Amygdala (tissue), 56 donors: ENCODE results near the gene POLR3A.
"Not testable (repeated sequence)": the region's sequence is repeated elsewhere in the genome, so short reads cannot be mapped to it uniquely, and the experiment has no call there.

ENCODE experiments used
- DNase-seq, 56 donors: peaks; one replicate each; lab custom pipeline; 2025; lab: John Stamatoyannopoulos, UW

Gene POLR3A

GRCh38 chr10:78025685-78026364 lies 3.5 kb downstream of the POLR3A start:
- DNase-seq: no peak

- DNase-seq: no peak
These were observed 5.6 kb downstream of the POLR3A start for GRCh38 chr10:78023741-78024140.

- no peak for DNase-seq
These were observed 8.1 kb downstream of the POLR3A start for GRCh38 chr10:78021201-78021600.

- DNase-seq: no peak
These were observed 10.1 kb downstream of the POLR3A start for GRCh38 chr10:78019264-78019663.

GRCh38 chr10:78017856-78018255 lies 11.5 kb downstream of the POLR3A start:
- no peak for DNase-seq

- no peak for DNase-seq
These were observed 13.8 kb downstream of the POLR3A start for GRCh38 chr10:78015546-78015945.

- DNase-seq: no peak
These were observed 15.8 kb downstream of the POLR3A start for GRCh38 chr10:78013564-78013963.

GRCh38 chr10:78011065-78011464 lies 18.2 kb downstream of the POLR3A start:
- DNase-seq: no peak

GRCh38 chr10:78010278-78010677 lies 19.0 kb downstream of the POLR3A start:
- no peak for DNase-seq

GRCh38 chr10:78009662-78010061 lies 19.7 kb downstream of the POLR3A start:
- DNase-seq: no peak

GRCh38 chr10:78007172-78007571 lies 22.1 kb downstream of the POLR3A start:
- DNase-seq: no peak

GRCh38 chr10:78004215-78005026 lies 24.9 kb downstream of the POLR3A start:
- peak in 1 of 56 donors; percentile 6 for DNase-seq

GRCh38 chr10:78002541-78003288 lies 26.6 kb downstream of the POLR3A start:
- peak in 1 of 56 donors; percentile 3 for DNase-seq

GRCh38 chr10:78000956-78001472 lies 28.3 kb downstream of the POLR3A start:
- no peak for DNase-seq

GRCh38 chr10:78000206-78000605 lies 29.1 kb downstream of the POLR3A start:
- DNase-seq: no peak

GRCh38 chr10:77998780-77999179 lies 30.5 kb downstream of the POLR3A start:
- DNase-seq: not testable (repeated sequence)

GRCh38 chr10:77993620-77994019 lies 35.7 kb downstream of the POLR3A start:
- DNase-seq: no peak

GRCh38 chr10:77989081-77989724 lies 40.1 kb downstream of the POLR3A start:
- DNase-seq: peak in 1 of 56 donors; percentile 11

- no peak for DNase-seq
These were observed 41.6 kb downstream of the POLR3A start for GRCh38 chr10:77987671-77988255.

- no peak for DNase-seq
These were observed 44.3 kb downstream of the POLR3A start for GRCh38 chr10:77984986-77985385.
